Keratinocyte (primary cell): Measurements from ENCODE around the gene CHI3L2.

ENCODE experiments used
- CTCF ChIP-seq, 3 experiments: IDR thresholded peaks in 1 of 3; conservative IDR thresholded peaks in 1 of 3; optimal IDR thresholded peaks in 1 of 3; 2 replicates in 2 of 3; 3 replicates in 1 of 3; pipeline versions ENCODE3 to v1.5.1; 2011; ENCODE audit warnings: low read length in 3 of 3, mild to moderate bottlenecking in 3 of 3, moderate library complexity in 2 of 3, control low read depth in 1 of 3, inconsistent platforms in 1 of 3; ENCODE audit not compliant: insufficient read depth in 2 of 3; ENCODE audit errors: extremely low read depth in 1 of 3
- EZH2 ChIP-seq: IDR thresholded peaks from one replicate; pipeline ENCODE4 v1.6.1; 2012; ENCODE audit warnings: inconsistent platforms, mild to moderate bottlenecking, low read length, moderate library complexity

GRCh38 chr1:111219557-111220286 is 7.8 kb upstream of the CHI3L2 start:
- TF ChIP-seq CTCF (optimal IDR thresholded peaks at IDR 0.05 in 1 of 3, IDR thresholded peaks at IDR 0.05 in 1 of 3, conservative IDR thresholded peaks at IDR 0.05 in 1 of 3; ENCODE audit: extremely low read depth in 1 of 3, insufficient read depth in 2 of 3, low read length in 3 of 3) (no peak), EZH2 (no peak)
